AG09309 (cell line): ENCODE results near the gene CTSW.

Source experiments
- DNase-seq: peaks from one replicate; pipeline ENCODE4 v3.0.0-alpha.2; 2010; ENCODE audit warnings: low read depth
- H3K4me3 ChIP-seq: 2 replicates; pipeline ENCODE4 v1.5.1; 2011; ENCODE audit warnings: mild to moderate bottlenecking, low read depth, low read length, moderate library complexity; ENCODE audit not compliant: control insufficient read depth
- TF ChIP-seq, protein P1 (sequence below): IDR thresholded peaks from 2 replicates; pipeline ENCODE4 v1.5.1; 2011; ENCODE audit warnings: mild to moderate bottlenecking, low read depth, low read length, inconsistent platforms; ENCODE audit not compliant: insufficient read depth, control insufficient read depth; ENCODE audit errors: missing control alignments

CTSW gene

DNA sequence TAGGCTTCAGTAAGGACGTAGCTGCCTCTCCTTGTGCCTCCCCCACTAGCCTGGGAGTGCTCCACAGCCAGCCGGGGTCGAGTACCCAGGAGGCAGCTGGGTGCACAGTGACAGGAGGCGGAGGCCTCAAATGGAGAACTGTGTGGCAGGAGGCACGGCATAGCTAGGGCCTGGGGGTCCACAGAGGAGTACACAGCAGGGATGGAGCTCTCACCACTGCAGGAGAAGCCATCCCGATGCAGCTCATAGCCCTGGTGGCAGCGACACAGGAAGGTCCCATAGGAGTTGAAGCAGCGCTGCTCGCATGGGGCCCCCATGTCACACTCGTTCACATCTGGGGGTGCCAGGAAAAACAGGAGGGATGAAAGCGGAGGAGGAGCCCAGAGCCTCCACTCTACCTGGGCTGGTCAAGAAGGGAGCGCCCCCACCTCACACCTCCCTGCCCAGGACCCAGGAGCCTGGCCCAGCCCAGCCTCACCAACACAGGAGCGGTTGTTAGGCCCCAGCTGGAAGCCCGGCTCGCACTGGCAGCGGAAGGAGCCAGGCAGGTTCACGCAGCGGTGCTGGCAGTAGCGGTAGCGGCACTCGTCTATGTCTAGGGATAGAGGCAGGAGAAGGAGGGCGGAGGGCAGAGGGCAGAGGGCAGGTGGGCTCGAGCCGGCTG lies 9.9 kb upstream of the CTSW start:
- TF ChIP-seq, protein P1, sequence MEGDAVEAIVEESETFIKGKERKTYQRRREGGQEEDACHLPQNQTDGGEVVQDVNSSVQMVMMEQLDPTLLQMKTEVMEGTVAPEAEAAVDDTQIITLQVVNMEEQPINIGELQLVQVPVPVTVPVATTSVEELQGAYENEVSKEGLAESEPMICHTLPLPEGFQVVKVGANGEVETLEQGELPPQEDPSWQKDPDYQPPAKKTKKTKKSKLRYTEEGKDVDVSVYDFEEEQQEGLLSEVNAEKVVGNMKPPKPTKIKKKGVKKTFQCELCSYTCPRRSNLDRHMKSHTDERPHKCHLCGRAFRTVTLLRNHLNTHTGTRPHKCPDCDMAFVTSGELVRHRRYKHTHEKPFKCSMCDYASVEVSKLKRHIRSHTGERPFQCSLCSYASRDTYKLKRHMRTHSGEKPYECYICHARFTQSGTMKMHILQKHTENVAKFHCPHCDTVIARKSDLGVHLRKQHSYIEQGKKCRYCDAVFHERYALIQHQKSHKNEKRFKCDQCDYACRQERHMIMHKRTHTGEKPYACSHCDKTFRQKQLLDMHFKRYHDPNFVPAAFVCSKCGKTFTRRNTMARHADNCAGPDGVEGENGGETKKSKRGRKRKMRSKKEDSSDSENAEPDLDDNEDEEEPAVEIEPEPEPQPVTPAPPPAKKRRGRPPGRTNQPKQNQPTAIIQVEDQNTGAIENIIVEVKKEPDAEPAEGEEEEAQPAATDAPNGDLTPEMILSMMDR: no peak
- H3K4me3 ChIP-seq: no peak overlapping the region
- DNase-seq: no peak

DNA sequence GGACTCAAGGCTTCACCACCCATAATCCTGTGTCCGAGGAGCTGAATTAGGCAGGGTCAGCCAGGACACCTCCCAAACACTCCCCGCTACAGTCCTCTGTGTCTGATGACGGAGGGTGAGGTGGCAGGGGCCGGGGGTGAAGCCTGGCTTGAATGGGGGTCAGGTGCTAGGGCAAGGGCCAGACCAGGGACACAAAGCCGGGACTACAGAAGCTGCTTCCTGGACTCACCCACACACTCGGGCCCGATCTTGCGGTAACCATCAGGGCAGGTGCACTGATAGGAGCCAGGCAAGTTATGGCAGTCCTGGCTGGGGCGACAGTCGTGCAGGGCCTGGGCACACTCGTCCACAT lies 9.4 kb upstream of the CTSW start:
- TF ChIP-seq, protein P1: no peak
- no peak overlapping the region for H3K4me3 ChIP-seq
- DNase-seq: no peak

DNA sequence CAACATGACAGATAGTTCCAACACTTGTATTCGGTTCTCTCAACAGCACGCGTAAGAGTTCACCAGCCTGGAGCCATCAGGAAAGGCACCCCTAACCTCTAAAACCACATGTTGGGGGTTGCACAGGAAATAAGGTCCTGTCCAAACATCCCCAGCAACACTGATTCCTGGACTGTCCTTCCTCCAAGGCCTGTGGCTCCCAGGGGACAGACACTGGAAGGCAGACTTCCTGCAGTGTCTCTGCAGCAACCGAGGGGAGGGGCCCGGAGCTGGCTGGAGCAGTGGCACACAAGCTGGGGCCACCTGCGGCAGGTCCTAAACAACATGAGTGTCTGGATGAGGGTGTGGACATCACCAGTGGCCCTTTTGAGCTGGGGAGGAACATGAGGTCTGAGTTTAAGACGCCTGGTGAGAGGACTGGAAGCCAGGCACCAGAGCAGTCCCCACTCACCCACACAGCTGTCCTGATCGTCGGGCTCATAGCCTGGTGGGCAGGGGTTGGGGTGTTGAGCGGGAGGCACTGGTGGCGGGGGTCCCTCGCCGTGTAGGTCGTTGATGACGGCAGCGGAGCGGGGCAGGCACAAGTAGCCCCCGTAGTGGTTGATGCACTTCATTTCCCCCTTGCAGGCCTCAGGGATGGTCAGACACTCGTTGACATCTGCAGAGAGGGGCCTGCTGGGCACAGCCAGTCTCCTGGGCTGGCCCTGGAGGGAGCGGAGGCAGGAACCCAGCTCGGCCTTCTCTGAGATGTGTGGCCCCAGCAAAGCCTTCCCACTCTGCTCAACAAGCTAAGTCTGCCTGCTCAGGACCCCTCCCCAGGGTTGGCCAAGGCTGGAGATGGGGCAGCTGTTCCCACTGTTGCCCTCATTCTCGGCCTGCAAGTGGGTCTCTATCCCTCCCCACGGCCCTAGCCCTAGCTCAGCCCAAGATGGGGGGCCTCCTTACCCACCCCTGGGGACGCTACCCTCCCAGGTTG lies 8.6 kb upstream of the CTSW start:
- TF ChIP-seq, protein P1: no peak
- DNase-seq: no peak
- peak overlapping the region; percentile 77 for H3K4me3 ChIP-seq

DNA sequence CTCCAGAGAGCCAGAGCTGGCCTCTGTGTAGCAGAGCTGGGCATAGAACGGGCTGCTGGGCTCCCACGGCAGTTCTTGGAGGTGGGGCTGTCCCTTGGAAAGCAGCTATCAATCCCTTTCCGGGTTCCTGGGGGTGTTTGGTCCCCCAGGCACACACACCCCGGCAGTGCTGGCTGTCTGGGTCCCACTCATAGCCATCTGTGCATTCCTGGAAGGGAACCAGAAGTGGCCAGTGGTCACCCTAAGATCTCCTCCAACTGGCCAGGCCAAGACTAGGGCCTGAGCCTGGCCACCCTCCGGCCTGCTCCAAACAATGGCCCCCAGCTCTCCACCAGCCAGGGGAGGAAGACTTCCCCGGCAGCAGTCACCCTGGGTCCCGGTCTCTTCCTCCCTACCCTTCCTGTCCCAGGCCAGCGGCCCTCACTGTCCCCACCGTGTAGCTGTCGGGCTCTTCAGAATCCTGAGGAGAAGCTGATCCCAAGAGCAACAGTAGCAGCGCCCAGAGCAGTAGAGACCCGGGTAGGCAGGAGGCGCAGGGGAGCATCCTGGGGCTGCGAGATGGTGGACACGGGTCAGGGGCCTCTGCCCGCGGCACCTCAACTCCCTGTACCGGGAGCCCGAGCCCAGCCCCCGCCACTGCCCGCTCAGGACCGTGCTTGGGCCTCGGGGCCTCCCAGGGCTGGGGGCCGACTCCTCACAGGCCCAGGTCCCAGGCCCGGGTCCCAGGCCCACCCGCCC lies 7.7 kb upstream of the CTSW start:
- H3K4me3 ChIP-seq: peak overlapping the region; percentile 77
- DNase-seq: no peak
- TF ChIP-seq, protein P1: peak; percentile 35

DNA sequence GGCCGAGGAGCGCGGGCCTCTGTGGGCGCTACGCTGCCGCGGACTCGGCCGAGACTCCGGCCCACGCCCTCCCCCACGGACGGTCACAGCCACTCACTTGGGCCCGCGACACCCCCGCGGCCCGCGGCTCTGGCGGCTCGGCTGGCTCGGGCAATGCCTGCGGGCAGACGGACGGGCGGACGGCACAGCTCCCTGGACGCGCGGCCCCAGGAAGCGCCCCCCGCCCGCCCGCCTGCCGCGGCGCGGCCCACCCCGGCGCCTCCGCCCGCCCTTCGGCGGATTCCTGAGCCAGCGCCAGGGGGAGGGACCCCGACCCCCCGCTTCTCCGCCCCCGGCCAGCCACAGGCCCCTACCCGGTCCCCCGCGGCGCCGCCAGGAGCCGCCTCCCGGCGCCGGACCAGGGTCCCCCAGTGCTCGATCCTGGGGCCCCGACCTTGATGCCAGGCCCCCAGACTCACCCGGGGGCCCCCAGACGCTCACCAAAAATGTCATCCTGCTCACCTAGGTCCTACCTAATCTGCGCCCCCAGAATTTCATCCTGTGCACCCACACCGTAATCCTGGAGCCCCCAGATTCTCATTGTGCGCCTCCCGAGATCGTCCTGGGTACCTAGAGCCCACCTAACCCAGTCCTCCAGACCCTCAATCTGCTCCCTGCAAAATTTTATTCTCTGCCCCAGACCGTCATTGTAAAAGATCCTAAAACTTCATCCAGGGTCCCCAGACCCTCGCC lies 6.9 kb upstream of the CTSW start, which contains the start of gene EFEMP2:
Gene EFEMP2 (minus strand): TSS at position 215 of the 732 bp plus-strand sequence. CDS start 446 bp downstream, outside the sequence.
- no peak for DNase-seq
- TF ChIP-seq, protein P1: no peak

DNA sequence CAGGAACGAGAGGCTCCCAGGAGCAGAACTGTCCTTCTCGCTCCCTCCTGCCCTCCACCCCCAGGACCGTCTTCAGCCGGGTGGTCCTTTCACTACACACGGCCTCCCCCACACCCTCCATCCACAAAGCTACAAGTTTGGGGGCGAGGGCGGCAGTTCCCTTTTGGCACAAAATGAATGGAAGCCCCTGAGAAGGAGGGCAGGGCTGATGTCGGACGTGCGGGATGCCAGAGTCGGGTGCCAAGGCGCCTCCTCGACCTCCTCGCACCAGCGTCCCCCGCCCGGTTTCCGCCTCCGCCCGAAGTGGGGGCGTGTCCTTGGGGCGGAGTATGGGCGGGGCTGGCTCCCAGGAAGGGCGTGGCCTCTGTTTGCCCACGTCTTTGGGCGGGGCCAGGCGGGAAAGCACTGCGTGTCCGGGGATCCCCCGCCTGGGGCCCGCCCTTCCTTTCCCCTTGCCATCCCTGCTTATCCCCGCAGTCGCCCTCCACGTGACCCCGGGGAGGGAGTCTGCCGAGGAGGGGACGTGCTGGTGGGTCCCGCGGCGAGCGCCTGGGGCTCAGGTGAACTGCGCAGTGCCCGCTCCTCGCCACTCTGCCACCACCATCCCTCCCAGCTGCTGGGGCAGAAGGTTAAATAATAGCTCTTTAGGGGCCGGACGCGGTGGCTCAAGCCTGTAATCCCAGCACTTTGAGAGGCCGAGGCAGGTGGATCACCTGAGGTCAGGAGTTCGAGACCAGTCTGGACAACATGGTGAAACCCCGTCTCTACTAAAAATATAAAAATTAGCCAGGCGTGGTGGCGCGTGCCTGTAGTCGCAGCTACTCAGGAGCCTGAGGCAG lies 6.1 kb upstream of the CTSW start:
- H3K4me3 ChIP-seq: peak overlapping the region; percentile 77
- TF ChIP-seq, protein P1: no peak
- DNase-seq: no peak

More for the DNA sequence above, 6.9 kb upstream of the CTSW start, which contains the start of gene EFEMP2:
- H3K4me3 ChIP-seq: peak within 1 kb of the TSS; percentile 77
